HepG2 (cell line): Measurements from ENCODE around the gene EIF2AK2. TPM values are rescaled to one million over a fixed set of nuclear protein-coding genes. Genes with fewer than 3 reads are reported as not detected.

ENCODE experiments used
- ATAC-seq: fragments of 200-7000 bp; cut with Tn5 transposase; 3 replicates; pipeline ENCODE4 v1.9.1; 2020; ENCODE audit warnings: mild to moderate bottlenecking, moderate library complexity
- BruUV-seq: library from RNA; stranded (reverse); fragments of 400-500 nt; replicated peaks from 2 replicates; lab custom pipeline; 2021; lab: Mats Ljungman, UMichigan
- CTCF ChIA-PET: fragments of 300-600 bp; formaldehyde crosslinking; extraction: SDS; loops from one replicate; lab custom pipeline; 2021; ENCODE audit warnings: low total read pairs, inconsistent platforms, low intra/inter-chr PET ratio; lab: Yijun Ruan, JAX
- POLR2A ChIA-PET: fragments of 350-600 bp; sonication (Branson Sonifier 250); formaldehyde crosslinking; loops from one replicate; lab custom pipeline; 2020; ENCODE audit warnings: antibody characterized with exemption, inconsistent platforms; lab: Yijun Ruan, JAX
- DNase-seq: peaks from one replicate; pipeline ENCODE4 v3.0.0-alpha.2; 2015; ENCODE audit warnings: low spot score
- FAIRE-seq: peaks from 3 replicates; lab custom pipeline; 2011; peaks lifted over from hg19 to GRCh38; lab: Jason Lieb, UNC
- H2AFZ ChIP-seq: one replicate; pipeline ENCODE4 v1.6.1; 2011; ENCODE audit warnings: low read length, inconsistent platforms
- H3K27ac ChIP-seq: fragments of 300-600 bp; 3 replicates; pipeline ENCODE4 v1.8.0; 2011; ENCODE audit warnings: mixed run types, mild to moderate bottlenecking, mixed read lengths, low read length, inconsistent platforms; ENCODE audit not compliant: insufficient read depth; ENCODE audit errors: extremely low read length
- H3K27me3 ChIP-seq, 2 experiments: fragments of 200-600 bp in 1 of 2; 2 replicates in 1 of 2; 3 replicates in 1 of 2; pipeline versions ENCODE4 v1.6.0 to v1.8.0; 2011; ENCODE audit warnings: low read length in 2 of 2, mild to moderate bottlenecking in 2 of 2, moderate library complexity in 2 of 2, inconsistent platforms in 1 of 2; ENCODE audit not compliant: insufficient read depth in 2 of 2, control insufficient read depth in 1 of 2
- H3K36me3 ChIP-seq, 2 experiments: fragments of 200-600 bp in 1 of 2; replicated peaks in 1 of 2; 2 replicates in 1 of 2; 3 replicates in 1 of 2; pipeline versions ENCODE4 v1.5.1 to v1.8.0; 2011; ENCODE audit warnings: low read length in 2 of 2, inconsistent platforms in 1 of 2; ENCODE audit not compliant: insufficient read depth in 2 of 2, control insufficient read depth in 1 of 2
- H3K4me1 ChIP-seq: 2 replicates; pipeline ENCODE4 v1.5.1; 2012; ENCODE audit warnings: low read length, inconsistent platforms; ENCODE audit not compliant: insufficient read depth
- H3K4me2 ChIP-seq: 2 replicates; pipeline ENCODE4 v1.6.0; 2011; ENCODE audit warnings: low read depth, low read length, inconsistent platforms
- H3K4me3 ChIP-seq, 3 experiments: fragments of 200-600 bp in 1 of 3; sonication (generic), shearing (Covaris generic) in 1 of 3; replicated peaks in 1 of 3; 2 replicates each; pipeline ENCODE4 v1.5.1; 2011 to 2016; ENCODE audit warnings: low read length in 3 of 3, inconsistent platforms in 2 of 3, low read depth in 2 of 3, mild to moderate bottlenecking in 2 of 3, control low read depth in 1 of 3, mixed read lengths in 1 of 3; ENCODE audit not compliant: insufficient read depth in 1 of 3
- H3K79me2 ChIP-seq: one replicate; pipeline ENCODE4 v1.6.1; 2011; ENCODE audit warnings: low read length, inconsistent platforms; ENCODE audit not compliant: insufficient read depth
- H3K9ac ChIP-seq: 2 replicates; pipeline ENCODE4 v1.6.0; 2011; ENCODE audit warnings: mild to moderate bottlenecking, low read depth, low read length, inconsistent platforms; ENCODE audit not compliant: insufficient read depth
- H3K9me3 ChIP-seq: 2 replicates; pipeline ENCODE4 v1.5.1; 2012; ENCODE audit warnings: mild to moderate bottlenecking, low read length
- H4K20me1 ChIP-seq: 2 replicates; pipeline ENCODE4 v1.6.0; 2011; ENCODE audit warnings: inconsistent platforms, mild to moderate bottlenecking, low read length, moderate library complexity; ENCODE audit not compliant: insufficient read depth
- AKNA ChIP-seq: sonication (generic); formaldehyde crosslinking; IDR thresholded peaks from 2 replicates; pipeline ENCODE4 v1.4.0; 2020; ENCODE audit warnings: missing genetic modification reagents, borderline replicate concordance
- ATF6 ChIP-seq: sonication (generic); formaldehyde crosslinking; conservative IDR thresholded peaks from 2 replicates; pipeline ENCODE4 v1.4.0; 2020; ENCODE audit warnings: missing genetic modification reagents
- BCL6 ChIP-seq: IDR thresholded peaks from 2 replicates; pipeline ENCODE4 v1.6.1; 2016; ENCODE audit warnings: missing genetic modification reagents, missing compliant biosample characterization
- CSRNP2 ChIP-seq: sonication (generic); formaldehyde crosslinking; conservative IDR thresholded peaks from 2 replicates; pipeline ENCODE4 v1.8.0; 2022; ENCODE audit warnings: low read depth, missing genetic modification reagents
- EEA1 ChIP-seq: sonication (generic); formaldehyde crosslinking; IDR thresholded peaks from 2 replicates; pipeline ENCODE4 v1.5.1; 2020; ENCODE audit warnings: mild to moderate bottlenecking, missing genetic modification reagents, borderline replicate concordance
- IKZF4 ChIP-seq: sonication (generic); formaldehyde crosslinking; IDR thresholded peaks from 2 replicates; pipeline ENCODE4 v1.5.1; 2020; ENCODE audit warnings: borderline replicate concordance, mild to moderate bottlenecking, low read depth, missing genetic modification reagents; ENCODE audit errors: not compliant biosample characterization
- SMC3 ChIP-seq: IDR thresholded peaks from 2 replicates; pipeline ENCODE4 v1.6.1; 2011; ENCODE audit warnings: low read length, improper control_type of control experiment
- SNRNP70 ChIP-seq: fragments of 200-400 bp; formaldehyde crosslinking; IDR thresholded peaks from 2 replicates; pipeline ENCODE4 v1.6.1; 2017; ENCODE audit warnings: mild to moderate bottlenecking, low read depth, low read length, moderate library complexity
- ZFP90 ChIP-seq: sonication (generic); formaldehyde crosslinking; IDR thresholded peaks from 2 replicates; pipeline ENCODE4 v1.8.0; 2022; ENCODE audit warnings: missing genetic modification reagents, mild to moderate bottlenecking, inconsistent platforms, borderline replicate concordance
- ZKSCAN1 ChIP-seq: fragments of 150-350 bp; IDR thresholded peaks from 2 replicates; pipeline ENCODE4 v1.6.1; 2014; ENCODE audit warnings: low read length
- ZNF136 ChIP-seq: sonication (generic); formaldehyde crosslinking; IDR thresholded peaks from 2 replicates; pipeline ENCODE4 v1.8.1; 2022; ENCODE audit warnings: low read depth, mild to moderate bottlenecking, moderate library complexity, missing genetic modification reagents
- ZNF333 ChIP-seq: sonication (generic); formaldehyde crosslinking; IDR thresholded peaks from 2 replicates; pipeline ENCODE4 v1.4.0; 2020; ENCODE audit warnings: mild to moderate bottlenecking, missing genetic modification reagents, borderline replicate concordance
- ZNF513 ChIP-seq: sonication (generic); formaldehyde crosslinking; conservative IDR thresholded peaks from 2 replicates; pipeline ENCODE4 v1.5.0; 2020; ENCODE audit warnings: missing genetic modification reagents
- WGBS: methylation state at CpG from one replicate; pipeline ENCODE4 v1.1.6; 2017; ENCODE audit warnings: low lambda C conversion rate; 5-methylcytosine and 5-hydroxymethylcytosine counted together
- in situ Hi-C: cut with HindIII; loops from 2 replicates; pipeline ENCODE4 v1.10.0; 2017; ENCODE audit warnings: low pct_unique_long_range_greater_than_20kb; ENCODE audit not compliant: extremely low pct_ligation_motif_present
- intact Hi-C: fragments of 100-400 bp; cut with micrococcal nuclease; formaldehyde crosslinking; loops from one replicate; pipeline ENCODE4 v1.10.0; 2022; ENCODE audit not compliant: unreplicated experiment
- polyA plus RNA-seq, 8 experiments: library from polyadenylated mRNA; depleted of rRNA in 3 of 8; stranded (reverse) in 7 of 8; unstranded in 1 of 8; fragments of >200 nt; fragmentation: Illumina TruSeq in 4 of 8; extraction: Trizol in 4 of 8; gene quantifications; 2 replicates each; pipeline versions ENCODE4 v1.2.1 to v1.2.3, GENCODE V29; 2011 to 2016; ENCODE audit warnings: low read depth in 4 of 8, missing spikeins in 1 of 8, mixed read lengths in 1 of 8; ENCODE audit not compliant: insufficient read depth in 1 of 8
- total RNA-seq, 5 experiments: library from RNA; depleted of rRNA; stranded (reverse); fragments of >200 nt; fragmentation: Illumina TruSeq; extraction: Trizol; gene quantifications; 2 replicates each; pipeline ENCODE4 v1.2.3, GENCODE V29; 2016; ENCODE audit warnings: low read depth in 1 of 5

The EIF2AK2 gene
- total and polyA plus RNA-seq, 2 of the 13 experiments (the other 11 are each of a cell fraction or from before 2014, with no cell fraction given) = 10.2 to 26.1 TPM

GRCh38 chr2:37117566-37117965 is 39.2 kb downstream of the EIF2AK2 start:
- no peak for FAIRE-seq
- Histone ChIP-seq H3K4me1 (peaks cover 6% of the 10 kb centered on the region; the same call in 1 of the 2 replicates), H3K9ac (no peak overlapping the region), H3K4me2 (no peak overlapping the region), H3K27ac (no peak overlapping the region), H3K36me3 (peaks cover 14 to 49% of the 10 kb centered on the region in 2 experiments), H4K20me1 (no peaks in the 10 kb centered on the region), H2AFZ (no peak overlapping the region)
- intact Hi-C loops (no loop called here), in situ Hi-C loops (no loop called here)
- no TSS peak for BruUV-seq
- DNase-seq = no peak
- ATAC-seq = no peak
- WGBS = 95% methylated on average over 1 of the region's 1 CpG
- TF ChIP-seq IKZF4 (CRISPR knock-in tag) (no peak), SNRNP70 (no peak), SMC3 (no peak), ZFP90 (CRISPR knock-in tag) (no peak), ZNF513 (no peak), AKNA (CRISPR knock-in tag) (no peak), ZNF136 (CRISPR knock-in tag) (no peak), EEA1 (CRISPR knock-in tag) (no peak), ATF6 (CRISPR knock-in tag) (no peak), ZNF333 (CRISPR knock-in tag) (no peak), CSRNP2 (CRISPR knock-in tag) (no peak), ZKSCAN1 (no peak), BCL6 (CRISPR knock-in tag) (no peak)
- TF ChIP-seq, all 625 proteins: peak for 0
- no peaks in the 10 kb centered on the region for H3K79me2 ChIP-seq
- no peak overlapping the region for H3K4me3 ChIP-seq
- H3K27me3 ChIP-seq = no peaks in the 10 kb centered on the region
- POLR2A ChIA-PET = no interaction called here
- CTCF ChIA-PET = no interaction called here
- H3K9me3 ChIP-seq = no peaks in the 10 kb centered on the region
